A549 (cell line): ENCODE results near the gene INO80D. TPM values are rescaled to one million over a fixed set of nuclear protein-coding genes. Genes with fewer than 3 reads are reported as not detected.

Source experiments
- ATAC-seq, 2 experiments: fragments of 200-7000 bp in 1 of 2; fragments of >200 bp in 1 of 2; cut with Nextera tagmentation in 1 of 2; cut with Tn5 transposase in 1 of 2; 3 replicates each; pipeline versions ENCODE4 v1.8.0 to v1.9.1; 2018 to 2020; ENCODE audit warnings: mild to moderate bottlenecking in 1 of 2, moderate library complexity in 1 of 2
- CTCF ChIA-PET: fragments of 300-600 bp; sonication (Branson Sonifier 250); formaldehyde crosslinking; extraction: SDS; loops from one replicate; lab custom pipeline; 2021; ENCODE audit warnings: antibody characterized with exemption, inconsistent platforms; lab: Yijun Ruan, JAX
- POLR2A ChIA-PET: fragments of 350-600 bp; formaldehyde crosslinking; extraction: SDS; loops from one replicate; lab custom pipeline; 2021; ENCODE audit warnings: antibody characterized with exemption, inconsistent platforms; lab: Yijun Ruan, JAX
- DNase-seq, 2 experiments: peaks; one replicate each; pipeline versions ENCODE4 v3.0.0 to v3.0.0-alpha.2; 2011 to 2016; ENCODE audit warnings: low read depth in 1 of 2, low spot score in 1 of 2
- FAIRE-seq: peaks from 2 replicates; lab custom pipeline; 2011; peaks lifted over from hg19 to GRCh38; lab: Jason Lieb, UNC
- H3K27ac ChIP-seq, 2 experiments: fragments of >200 bp; sonication (Bioruptor Twin); formaldehyde crosslinking; 3 replicates each; pipeline ENCODE4 v1.5.1; 2016 to 2017
- H3K4me1 ChIP-seq: fragments of >200 bp; sonication (Bioruptor Twin); formaldehyde crosslinking; 3 replicates; pipeline ENCODE4 v1.6.1; 2016
- H3K4me2 ChIP-seq: fragments of >200 bp; sonication (Bioruptor Twin); formaldehyde crosslinking; 3 replicates; pipeline ENCODE4 v1.6.1; 2016
- H3K4me3 ChIP-seq: fragments of >200 bp; sonication (Bioruptor Twin); formaldehyde crosslinking; 3 replicates; pipeline ENCODE4 v1.5.1; 2016
- H3K9me3 ChIP-seq: fragments of >200 bp; sonication (Bioruptor Twin); formaldehyde crosslinking; 3 replicates; pipeline ENCODE4 v1.6.1; 2016
- CBX8 ChIP-seq: fragments of 200-600 bp; sonication (generic); IDR thresholded peaks from 2 replicates; pipeline ENCODE4 v1.6.1; 2016
- CHD2 ChIP-seq: fragments of 150-350 bp; IDR thresholded peaks from 2 replicates; pipeline ENCODE4 v1.6.1; 2014; ENCODE audit warnings: low read length; ENCODE audit not compliant: partially characterized antibody
- CHD4 ChIP-seq: fragments of 200-600 bp; sonication (generic); IDR thresholded peaks from 2 replicates; pipeline ENCODE4 v1.6.1; 2016; ENCODE audit warnings: antibody characterized with exemption, mild to moderate bottlenecking, borderline replicate concordance
- EHF ChIP-seq: fragments of 250-450 bp; sonication (Bioruptor Pico); IDR thresholded peaks from 2 replicates; pipeline ENCODE4 v1.5.0; 2020; ENCODE audit warnings: mild to moderate bottlenecking
- FOSL2 ChIP-seq, 2 experiments: fragments of 450-650 bp in 1 of 2; fragments of >200 bp in 1 of 2; sonication (Bioruptor Twin) in 1 of 2; formaldehyde crosslinking; IDR thresholded peaks; 2 replicates each; pipeline versions ENCODE4 v1.5.0 to v1.6.1; 2016 to 2020; ENCODE audit warnings: mild to moderate bottlenecking in 1 of 2, moderate library complexity in 1 of 2
- GATA3 ChIP-seq: IDR thresholded peaks from 2 replicates; pipeline ENCODE4 v1.6.1; 2012; ENCODE audit warnings: borderline replicate concordance
- HEYL ChIP-seq: fragments of 250-450 bp; sonication (Bioruptor Pico); IDR thresholded peaks from 2 replicates; pipeline ENCODE4 v1.8.0; 2021; ENCODE audit warnings: mild to moderate bottlenecking, moderate library complexity
- HOXA7 ChIP-seq: fragments of 250-450 bp; sonication (Bioruptor Pico); IDR thresholded peaks from 2 replicates; pipeline ENCODE4 v1.5.0; 2020; ENCODE audit warnings: mild to moderate bottlenecking, moderate library complexity
- MAX ChIP-seq: IDR thresholded peaks from 2 replicates; pipeline ENCODE4 v1.6.1; 2012
- NPAS2 ChIP-seq: fragments of 250-450 bp; sonication (Bioruptor Pico); IDR thresholded peaks from 2 replicates; pipeline ENCODE4 v1.8.0; 2022; ENCODE audit warnings: mild to moderate bottlenecking, moderate library complexity, borderline replicate concordance
- NR3C1 ChIP-seq: fragments of >200 bp; sonication (Bioruptor Twin); formaldehyde crosslinking; IDR thresholded peaks from 3 replicates; pipeline ENCODE4 v1.6.1; 2017
- POLR2AphosphoS2 ChIP-seq: conservative IDR thresholded peaks from 2 replicates; pipeline ENCODE4 v1.6.1; 2012; ENCODE audit warnings: low read length, improper control_type of control experiment, inconsistent platforms
- RAD21 ChIP-seq, 2 experiments: fragments of >200 bp in 1 of 2; sonication (Bioruptor Twin) in 1 of 2; formaldehyde crosslinking in 1 of 2; IDR thresholded peaks in 1 of 2; conservative IDR thresholded peaks in 1 of 2; 2 replicates in 1 of 2; 3 replicates in 1 of 2; pipeline ENCODE4 v1.6.1; 2012 to 2018; ENCODE audit warnings: inconsistent platforms in 1 of 2
- RARB ChIP-seq: fragments of 250-450 bp; sonication (Bioruptor Pico); IDR thresholded peaks from 2 replicates; pipeline ENCODE4 v1.8.0; 2021; ENCODE audit warnings: mild to moderate bottlenecking, moderate library complexity
- RNF2 ChIP-seq: fragments of 200-600 bp; sonication (generic); IDR thresholded peaks from 2 replicates; pipeline ENCODE4 v1.6.1; 2016; ENCODE audit warnings: low read depth, mild to moderate bottlenecking, antibody characterized with exemption, moderate library complexity, borderline replicate concordance
- TFCP2L1 ChIP-seq: fragments of 250-450 bp; sonication (Bioruptor Pico); IDR thresholded peaks from 2 replicates; pipeline ENCODE4 v1.5.0; 2021; ENCODE audit warnings: mild to moderate bottlenecking
- USF2 ChIP-seq: fragments of 450-650 bp; IDR thresholded peaks from 2 replicates; pipeline ENCODE4 v1.6.1; 2014; ENCODE audit warnings: antibody characterized with exemption
- ZC3H11A ChIP-seq: fragments of 450-650 bp; IDR thresholded peaks from 2 replicates; pipeline ENCODE4 v1.6.1; 2014; ENCODE audit warnings: antibody characterized with exemption, mild to moderate bottlenecking
- ZFP36 ChIP-seq: fragments of 450-650 bp; IDR thresholded peaks from 2 replicates; pipeline ENCODE4 v1.6.1; 2014; ENCODE audit warnings: borderline replicate concordance; ENCODE audit not compliant: partially characterized antibody
- ZSCAN20 ChIP-seq: fragments of 250-450 bp; sonication (Bioruptor Pico); IDR thresholded peaks from 2 replicates; pipeline ENCODE4 v1.8.0; 2022; ENCODE audit warnings: mild to moderate bottlenecking, moderate library complexity
- WGBS: methylation state at CpG from one replicate; pipeline ENCODE4 v1.1.6; 2017; ENCODE audit errors: missing lambda C conversion rate; 5-methylcytosine and 5-hydroxymethylcytosine counted together
- polyA plus RNA-seq, 4 experiments: library from polyadenylated mRNA; depleted of rRNA in 3 of 4; stranded (reverse); fragments of >200 nt; fragmentation: RNase III in 1 of 4; extraction: RNeasy Plus Mini Kit Qiagen cat#74134 plus additional on column Dnase treatment in 1 of 4; gene quantifications; 2 replicates in 3 of 4; 3 replicates in 1 of 4; pipeline ENCODE4 v1.2.3, GENCODE V29; 2011 to 2017
- TF ChIP-seq, protein P1 (sequence below): fragments of 250-450 bp; sonication (Bioruptor Pico); IDR thresholded peaks from 2 replicates; pipeline ENCODE4 v1.5.0; 2021; ENCODE audit warnings: mild to moderate bottlenecking, moderate library complexity, borderline replicate concordance
- TF ChIP-seq, protein P2 (sequence below): IDR thresholded peaks from 2 replicates; pipeline ENCODE4 v1.6.1; 2012
- TF ChIP-seq, protein P3 (sequence below): fragments of >200 bp; sonication (Bioruptor Twin); formaldehyde crosslinking; IDR thresholded peaks from 2 replicates; pipeline ENCODE4 v1.6.1; 2016
- TF ChIP-seq, protein P4 (sequence below): fragments of >200 bp; sonication (Bioruptor Twin); formaldehyde crosslinking; IDR thresholded peaks from 3 replicates; pipeline ENCODE4 v1.5.1; 2016

Gene INO80D
- polyA plus RNA-seq, 2 of the 4 experiments (the other 2 are of a cell fraction), result 1.4 to 5.0 TPM

GRCh38 chr2:206004004-206004693 is 81.8 kb downstream of the INO80D start:
- no peak for FAIRE-seq
- Histone ChIP-seq H3K4me2 (no peak overlapping the region), H3K4me1 (no peaks in the 10 kb centered on the region), H3K27ac (no peak overlapping the region), H3K4me3 (no peak overlapping the region), H3K9me3 (no peaks in the 10 kb centered on the region)
- ChIA-PET POLR2A (no interaction called here), CTCF (interaction anchor here (1.1 to 2.0 kb wide), 5 partner anchors 9 to 56 kb away, joined by 3 to 8 read pairs (median 5); no protein-coding TSS in a partner anchor)
- peak; percentile 77 to 92 for ATAC-seq
- peak in 1 of 2 experiments; percentile 55 for DNase-seq
- 94% methylated on average over 8 of the region's 8 CpGs for WGBS
- TF ChIP-seq RAD21 (conservative IDR thresholded peaks at IDR 0.05 in 1 of 2, IDR thresholded peaks at IDR 0.05 in 1 of 2), result peak; percentile 36 to 64; a peak in 3 of 5 replicates
- TF ChIP-seq CHD2, result no peak

DNA sequence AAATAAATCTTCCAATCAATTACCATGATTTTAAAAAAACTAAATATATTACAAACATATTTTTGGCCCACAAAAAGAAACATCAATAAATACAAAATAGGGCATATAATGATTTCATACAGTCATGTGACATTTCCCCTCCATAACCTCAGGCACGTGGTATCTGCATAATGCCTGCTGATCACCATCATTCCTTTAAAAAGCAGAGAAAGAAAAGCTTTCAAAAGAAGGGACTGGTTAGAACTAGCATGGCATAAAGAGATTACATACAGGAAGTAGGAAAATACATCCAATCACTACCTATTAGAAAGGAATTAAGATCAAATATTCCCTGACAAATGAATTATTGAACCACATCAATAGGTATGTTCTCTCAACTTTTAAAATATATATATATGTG is 83.5 kb downstream of the INO80D start:
- no peak for FAIRE-seq
- no peak for TF ChIP-seq RAD21 (conservative IDR thresholded peaks at IDR 0.05 in 1 of 2, IDR thresholded peaks at IDR 0.05 in 1 of 2)
- TF ChIP-seq NPAS2 (CRISPR knock-in tag), result no peak
- no peak for TF ChIP-seq MAX
- no peak for TF ChIP-seq FOSL2 (IDR thresholded peaks at IDR 0.05)
- TF ChIP-seq FOSL2 (CRISPR knock-in tag; IDR thresholded peaks at IDR 0.05), result no peak
- TF ChIP-seq, protein P1, sequence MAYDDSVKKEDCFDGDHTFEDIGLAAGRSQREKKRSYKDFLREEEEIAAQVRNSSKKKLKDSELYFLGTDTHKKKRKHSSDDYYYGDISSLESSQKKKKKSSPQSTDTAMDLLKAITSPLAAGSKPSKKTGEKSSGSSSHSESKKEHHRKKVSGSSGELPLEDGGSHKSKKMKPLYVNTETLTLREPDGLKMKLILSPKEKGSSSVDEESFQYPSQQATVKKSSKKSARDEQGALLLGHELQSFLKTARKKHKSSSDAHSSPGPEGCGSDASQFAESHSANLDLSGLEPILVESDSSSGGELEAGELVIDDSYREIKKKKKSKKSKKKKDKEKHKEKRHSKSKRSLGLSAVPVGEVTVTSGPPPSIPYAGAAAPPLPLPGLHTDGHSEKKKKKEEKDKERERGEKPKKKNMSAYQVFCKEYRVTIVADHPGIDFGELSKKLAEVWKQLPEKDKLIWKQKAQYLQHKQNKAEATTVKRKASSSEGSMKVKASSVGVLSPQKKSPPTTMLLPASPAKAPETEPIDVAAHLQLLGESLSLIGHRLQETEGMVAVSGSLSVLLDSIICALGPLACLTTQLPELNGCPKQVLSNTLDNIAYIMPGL (CRISPR knock-in tag), result no peak
- no peak for TF ChIP-seq ZFP36
- TF ChIP-seq, protein P2, sequence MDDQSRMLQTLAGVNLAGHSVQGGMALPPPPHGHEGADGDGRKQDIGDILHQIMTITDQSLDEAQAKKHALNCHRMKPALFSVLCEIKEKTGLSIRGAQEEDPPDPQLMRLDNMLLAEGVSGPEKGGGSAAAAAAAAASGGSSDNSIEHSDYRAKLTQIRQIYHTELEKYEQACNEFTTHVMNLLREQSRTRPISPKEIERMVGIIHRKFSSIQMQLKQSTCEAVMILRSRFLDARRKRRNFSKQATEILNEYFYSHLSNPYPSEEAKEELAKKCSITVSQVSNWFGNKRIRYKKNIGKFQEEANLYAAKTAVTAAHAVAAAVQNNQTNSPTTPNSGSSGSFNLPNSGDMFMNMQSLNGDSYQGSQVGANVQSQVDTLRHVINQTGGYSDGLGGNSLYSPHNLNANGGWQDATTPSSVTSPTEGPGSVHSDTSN, result no peak
- TF ChIP-seq GATA3, result no peak
- no peak for TF ChIP-seq CBX8
- no peak for TF ChIP-seq TFCP2L1
- TF ChIP-seq RARB (CRISPR knock-in tag), result no peak
- TF ChIP-seq USF2, result no peak
- TF ChIP-seq RNF2, result no peak
- TF ChIP-seq, protein P3, sequence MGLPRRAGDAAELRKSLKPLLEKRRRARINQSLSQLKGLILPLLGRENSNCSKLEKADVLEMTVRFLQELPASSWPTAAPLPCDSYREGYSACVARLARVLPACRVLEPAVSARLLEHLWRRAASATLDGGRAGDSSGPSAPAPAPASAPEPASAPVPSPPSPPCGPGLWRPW, result no peak
- DNase-seq, result no peak
- Histone ChIP-seq H3K4me2 (no peak overlapping the region), H3K27ac (no peak overlapping the region), H3K4me1 (no peaks in the 10 kb centered on the region), H3K4me3 (no peak overlapping the region), H3K9me3 (no peaks in the 10 kb centered on the region)
- CTCF ChIA-PET, result interaction anchor here (0.8 kb wide), 1 partner anchor 54 kb away, joined by 3 read pairs; no protein-coding TSS in a partner anchor
- no peak for ATAC-seq
- POLR2A ChIA-PET, result no interaction called here
- WGBS, result 88% methylated on average over 1 of the region's 1 CpG

GRCh38 chr2:206001912-206002311 is 84.1 kb downstream of the INO80D start:
- FAIRE-seq, result no peak
- POLR2A ChIA-PET, result no interaction called here
- no peaks in the 10 kb centered on the region for H3K9me3 ChIP-seq
- no peak for DNase-seq
- no peak for ATAC-seq
- 88% methylated on average over 5 of the region's 5 CpGs for WGBS
- H3K4me2 ChIP-seq, result no peak overlapping the region
- H3K4me1 ChIP-seq, result no peaks in the 10 kb centered on the region
- CTCF ChIA-PET, result interaction anchor here (0.8 kb wide), 1 partner anchor 54 kb away, joined by 3 read pairs; no protein-coding TSS in a partner anchor
- no peak overlapping the region for H3K4me3 ChIP-seq
- no peak overlapping the region for H3K27ac ChIP-seq
- no peak for TF ChIP-seq HOXA7 (CRISPR knock-in tag)
- TF ChIP-seq CHD4, result no peak
- no peak for TF ChIP-seq POLR2AphosphoS2
- no peak for TF ChIP-seq NR3C1
- TF ChIP-seq ZSCAN20 (CRISPR knock-in tag), result no peak
- TF ChIP-seq, protein P1 (CRISPR knock-in tag), result no peak
- TF ChIP-seq ZFP36, result no peak
- no peak for TF ChIP-seq EHF (CRISPR knock-in tag)
- TF ChIP-seq, protein P4, sequence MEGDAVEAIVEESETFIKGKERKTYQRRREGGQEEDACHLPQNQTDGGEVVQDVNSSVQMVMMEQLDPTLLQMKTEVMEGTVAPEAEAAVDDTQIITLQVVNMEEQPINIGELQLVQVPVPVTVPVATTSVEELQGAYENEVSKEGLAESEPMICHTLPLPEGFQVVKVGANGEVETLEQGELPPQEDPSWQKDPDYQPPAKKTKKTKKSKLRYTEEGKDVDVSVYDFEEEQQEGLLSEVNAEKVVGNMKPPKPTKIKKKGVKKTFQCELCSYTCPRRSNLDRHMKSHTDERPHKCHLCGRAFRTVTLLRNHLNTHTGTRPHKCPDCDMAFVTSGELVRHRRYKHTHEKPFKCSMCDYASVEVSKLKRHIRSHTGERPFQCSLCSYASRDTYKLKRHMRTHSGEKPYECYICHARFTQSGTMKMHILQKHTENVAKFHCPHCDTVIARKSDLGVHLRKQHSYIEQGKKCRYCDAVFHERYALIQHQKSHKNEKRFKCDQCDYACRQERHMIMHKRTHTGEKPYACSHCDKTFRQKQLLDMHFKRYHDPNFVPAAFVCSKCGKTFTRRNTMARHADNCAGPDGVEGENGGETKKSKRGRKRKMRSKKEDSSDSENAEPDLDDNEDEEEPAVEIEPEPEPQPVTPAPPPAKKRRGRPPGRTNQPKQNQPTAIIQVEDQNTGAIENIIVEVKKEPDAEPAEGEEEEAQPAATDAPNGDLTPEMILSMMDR, result no peak
- no peak for TF ChIP-seq MAX
- no peak for TF ChIP-seq ZC3H11A
- TF ChIP-seq HEYL, result no peak
